BLaER1 treated with 17β-estradiol and CSF1 and Interleukin-3, amounts not matched to agents 10 nM and 100 nM (cell line): ENCODE measurements around the gene HEBP2.
A peak's percentile ranks its signal among the peaks of the same experiment; 100 is the strongest.

Experiments used
- H3K27ac ChIP-seq, 11 experiments: shearing (Covaris generic); formaldehyde crosslinking; 2 replicates each; pipeline ENCODE4 v1.8.1; 2022
- H3K27me3 ChIP-seq, 11 experiments: shearing (Covaris generic); formaldehyde crosslinking; 2 replicates each; pipeline ENCODE4 v1.8.1; 2022
- H3K36me3 ChIP-seq, 11 experiments: shearing (Covaris generic); formaldehyde crosslinking; 2 replicates each; pipeline ENCODE4 v1.8.1; 2022
- H3K4me1 ChIP-seq, 10 experiments: shearing (Covaris generic); formaldehyde crosslinking; 2 replicates each; pipeline ENCODE4 v1.8.1; 2022
- H3K4me2 ChIP-seq, 11 experiments: shearing (Covaris generic); formaldehyde crosslinking; 2 replicates each; pipeline ENCODE4 v1.8.1; 2022
- H3K4me3 ChIP-seq, 10 experiments: shearing (Covaris generic); formaldehyde crosslinking; 2 replicates each; pipeline ENCODE4 v1.8.1; 2022
- H3K9ac ChIP-seq, 11 experiments: shearing (Covaris generic); formaldehyde crosslinking; 2 replicates each; pipeline ENCODE4 v1.8.1; 2022
- H3K9me3 ChIP-seq, 11 experiments: shearing (Covaris generic); formaldehyde crosslinking; replicated peaks in 1 of 11; 2 replicates each; pipeline ENCODE4 v1.8.1; 2022
- H4K20me1 ChIP-seq, 11 experiments: shearing (Covaris generic); formaldehyde crosslinking; 2 replicates each; pipeline ENCODE4 v1.8.1; 2022
- Cebpa-rat ChIP-seq, 11 experiments: shearing (Covaris generic); IDR thresholded peaks; 2 replicates each; pipeline ENCODE4 v1.8.1; 2022

The HEBP2 gene

DNA sequence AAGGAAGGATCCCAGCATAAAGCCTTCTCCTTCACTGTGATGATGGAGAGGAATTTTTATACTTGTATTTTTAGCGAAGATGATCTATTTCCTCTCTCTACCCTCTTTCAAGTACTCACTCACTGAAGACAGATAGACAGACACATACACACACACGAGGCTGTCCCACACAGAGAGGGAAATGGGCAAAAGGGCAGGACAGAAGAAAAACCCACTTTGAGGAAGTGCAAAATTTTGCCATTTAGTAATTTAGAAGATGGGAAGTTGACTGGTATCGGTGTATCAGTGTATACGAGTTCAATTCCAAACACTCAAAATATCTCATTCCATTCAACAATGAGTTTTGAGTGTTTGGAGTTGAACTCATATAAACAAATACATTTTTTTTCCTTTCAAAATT lies 30.9 kb downstream of the HEBP2 start:
- H4K20me1 ChIP-seq, result no peaks in the 10 kb centered on the region
- peak overlapping the region in 4 of 11 experiments; percentile 29 to 40 (median 38); a peak in 7 of 22 replicates for H3K4me2 ChIP-seq
- no peak overlapping the region for H3K9ac ChIP-seq
- no peak overlapping the region for H3K4me3 ChIP-seq
- peaks cover 0 to 38% (median 12%) of the 10 kb centered on the region in 10 experiments; a peak in 12 of 20 replicates for H3K4me1 ChIP-seq
- no peaks in the 10 kb centered on the region for H3K27me3 ChIP-seq
- H3K27ac ChIP-seq, result no peak overlapping the region
- no peaks in the 10 kb centered on the region for H3K9me3 ChIP-seq
- TF ChIP-seq Cebpa-rat (IDR thresholded peaks at IDR 0.05), result no peak
- peaks cover 0 to 76% (median 27%) of the 10 kb centered on the region in 11 experiments; a peak in 15 of 22 replicates for H3K36me3 ChIP-seq

GRCh38 chr6:138439546-138439945 lies 35.5 kb downstream of the HEBP2 start:
- Histone ChIP-seq H3K4me3 (no peak overlapping the region), H4K20me1 (no peaks in the 10 kb centered on the region), H3K36me3 (peaks cover 0 to 63% (median 27%) of the 10 kb centered on the region in 11 experiments; a peak in 14 of 22 replicates), H3K9ac (no peak overlapping the region), H3K4me1 (peaks cover 0 to 17% (median 0%) of the 10 kb centered on the region in 10 experiments; a peak in 9 of 20 replicates), H3K4me2 (no peak overlapping the region), H3K9me3 (no peaks in the 10 kb centered on the region; a peak in 1 of 22 replicates), H3K27ac (no peak overlapping the region), H3K27me3 (no peaks in the 10 kb centered on the region)
- no peak for TF ChIP-seq Cebpa-rat (IDR thresholded peaks at IDR 0.05)

DNA sequence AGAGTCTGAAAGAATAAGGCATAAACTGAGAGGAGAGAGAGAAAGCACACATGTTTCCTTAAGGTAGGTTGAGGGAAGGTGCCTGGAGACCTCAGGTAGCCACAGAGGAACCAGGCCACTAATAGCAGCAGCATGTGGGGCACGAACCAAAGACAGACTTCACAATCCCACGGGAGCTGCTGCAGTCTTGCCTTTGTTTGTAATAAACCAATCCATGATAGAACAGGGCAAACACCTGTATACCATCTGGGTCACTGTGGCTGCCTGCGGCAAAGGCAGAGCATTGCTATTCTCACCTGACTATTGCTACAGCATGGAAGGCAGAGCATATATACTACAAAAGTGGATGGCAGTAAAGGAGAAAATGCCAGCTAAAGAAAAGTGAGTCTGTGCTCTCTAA lies 36.3 kb downstream of the HEBP2 start:
- H3K9ac ChIP-seq, result no peak overlapping the region
- TF ChIP-seq Cebpa-rat (IDR thresholded peaks at IDR 0.05), result no peak
- no peak overlapping the region for H3K4me3 ChIP-seq
- H3K4me1 ChIP-seq, result peaks cover 0 to 10% (median 0%) of the 10 kb centered on the region in 10 experiments; a peak in 5 of 20 replicates
- H3K27ac ChIP-seq, result no peak overlapping the region
- no peaks in the 10 kb centered on the region for H4K20me1 ChIP-seq
- H3K36me3 ChIP-seq, result peaks cover 0 to 63% (median 27%) of the 10 kb centered on the region in 11 experiments; a peak in 14 of 22 replicates
- H3K9me3 ChIP-seq, result no peaks in the 10 kb centered on the region; a peak in 1 of 22 replicates
- no peaks in the 10 kb centered on the region for H3K27me3 ChIP-seq
- no peak overlapping the region for H3K4me2 ChIP-seq

- Histone ChIP-seq H3K4me1 (peaks cover 0 to 5% (median 0%) of the 10 kb centered on the region in 10 experiments; a peak in 3 of 20 replicates), H3K4me3 (no peak overlapping the region), H3K27me3 (no peaks in the 10 kb centered on the region), H3K27ac (no peak overlapping the region), H3K4me2 (peak overlapping the region in 1 of 11 experiments; percentile 42; a peak in 1 of 22 replicates), H3K9me3 (no peaks in the 10 kb centered on the region; a peak in 1 of 22 replicates), H3K36me3 (peaks cover 0 to 64% (median 30%) of the 10 kb centered on the region in 11 experiments; a peak in 14 of 22 replicates), H4K20me1 (no peaks in the 10 kb centered on the region), H3K9ac (no peak overlapping the region)
- TF ChIP-seq Cebpa-rat (IDR thresholded peaks at IDR 0.05), result no peak
Measured at GRCh38 chr6:138440758-138441357, 36.8 kb downstream of the HEBP2 start.

- Histone ChIP-seq H3K36me3 (peaks cover 0 to 64% (median 38%) of the 10 kb centered on the region in 11 experiments; a peak in 14 of 22 replicates), H3K9me3 (no peaks in the 10 kb centered on the region; a peak in 1 of 22 replicates), H3K4me1 (peaks cover 0 to 5% (median 0%) of the 10 kb centered on the region in 10 experiments; a peak in 3 of 20 replicates), H3K27me3 (no peaks in the 10 kb centered on the region), H3K4me3 (no peak overlapping the region), H3K4me2 (no peak overlapping the region), H4K20me1 (no peaks in the 10 kb centered on the region), H3K27ac (no peak overlapping the region), H3K9ac (no peak overlapping the region)
- no peak for TF ChIP-seq Cebpa-rat (IDR thresholded peaks at IDR 0.05)
Measured at GRCh38 chr6:138441965-138442364, 37.9 kb downstream of the HEBP2 start.

- Histone ChIP-seq H3K27me3 (no peaks in the 10 kb centered on the region), H4K20me1 (no peaks in the 10 kb centered on the region), H3K27ac (no peak overlapping the region), H3K4me2 (no peak overlapping the region), H3K9ac (no peak overlapping the region), H3K4me3 (no peak overlapping the region), H3K4me1 (peaks cover 0 to 5% (median 0%) of the 10 kb centered on the region in 10 experiments; a peak in 3 of 20 replicates), H3K36me3 (peaks cover 0 to 69% (median 36%) of the 10 kb centered on the region in 11 experiments; a peak in 14 of 22 replicates), H3K9me3 (no peaks in the 10 kb centered on the region; a peak in 1 of 22 replicates)
- TF ChIP-seq Cebpa-rat (IDR thresholded peaks at IDR 0.05), result no peak
Measured at GRCh38 chr6:138442663-138443062, 38.6 kb downstream of the HEBP2 start.

DNA sequence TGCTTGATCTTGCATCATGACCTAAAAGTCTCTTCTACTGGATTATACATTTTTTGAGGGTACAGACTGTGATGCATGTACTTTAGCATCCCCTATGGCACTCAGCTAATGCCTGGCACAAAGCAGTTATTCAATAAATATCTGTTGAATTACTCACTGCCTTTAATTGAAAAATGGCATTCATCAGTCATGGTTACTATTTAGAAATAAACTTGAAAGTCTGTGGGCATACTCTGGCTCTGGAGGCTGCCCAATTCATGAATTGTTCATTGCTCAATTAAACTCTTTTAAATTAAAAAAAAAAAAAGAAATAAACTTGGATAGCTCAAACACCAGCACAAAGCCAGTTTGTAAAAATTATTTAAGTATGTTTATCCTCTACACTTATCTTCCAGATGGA lies 40.0 kb downstream of the HEBP2 start:
- TF ChIP-seq Cebpa-rat (IDR thresholded peaks at IDR 0.05), result no peak
- H3K9me3 ChIP-seq, result no peaks in the 10 kb centered on the region; a peak in 1 of 22 replicates
- H4K20me1 ChIP-seq, result no peaks in the 10 kb centered on the region
- no peaks in the 10 kb centered on the region for H3K27me3 ChIP-seq
- H3K4me3 ChIP-seq, result no peak overlapping the region
- H3K4me1 ChIP-seq, result peaks cover 0 to 5% (median 0%) of the 10 kb centered on the region in 10 experiments; a peak in 3 of 20 replicates
- no peak overlapping the region for H3K27ac ChIP-seq
- H3K9ac ChIP-seq, result no peak overlapping the region
- no peak overlapping the region for H3K4me2 ChIP-seq
- H3K36me3 ChIP-seq, result peaks cover 0 to 69% (median 31%) of the 10 kb centered on the region in 11 experiments; a peak in 14 of 22 replicates

GRCh38 chr6:138446821-138447220 lies 42.8 kb downstream of the HEBP2 start:
- Histone ChIP-seq H3K4me3 (no peak overlapping the region), H3K4me2 (no peak overlapping the region), H3K9ac (no peak overlapping the region), H3K27me3 (no peaks in the 10 kb centered on the region), H3K27ac (no peak overlapping the region), H3K4me1 (no peaks in the 10 kb centered on the region), H3K36me3 (peaks cover 0 to 45% (median 24%) of the 10 kb centered on the region in 11 experiments; a peak in 14 of 22 replicates), H4K20me1 (no peaks in the 10 kb centered on the region), H3K9me3 (no peaks in the 10 kb centered on the region; a peak in 1 of 22 replicates)
- no peak for TF ChIP-seq Cebpa-rat (IDR thresholded peaks at IDR 0.05)

GRCh38 chr6:138450445-138450844 lies 46.4 kb downstream of the HEBP2 start:
- H3K36me3 ChIP-seq, result peaks cover 0 to 27% (median 11%) of the 10 kb centered on the region in 11 experiments; a peak in 11 of 22 replicates
- H3K4me1 ChIP-seq, result peaks cover 0 to 3% (median 2%) of the 10 kb centered on the region in 10 experiments; a peak in 10 of 20 replicates
- H3K4me2 ChIP-seq, result no peak overlapping the region
- no peak overlapping the region for H3K27ac ChIP-seq
- H3K27me3 ChIP-seq, result no peaks in the 10 kb centered on the region
- no peak for TF ChIP-seq Cebpa-rat (IDR thresholded peaks at IDR 0.05)
- H3K4me3 ChIP-seq, result no peak overlapping the region
- no peaks in the 10 kb centered on the region for H3K9me3 ChIP-seq
- H4K20me1 ChIP-seq, result no peaks in the 10 kb centered on the region
- H3K9ac ChIP-seq, result no peak overlapping the region
